Measurements from ENCODE around the gene PI4KA.

The PI4KA gene

GRCh38 chr22:20816559-20816958, 42.1 kb downstream of the PI4KA start:
- DNase-seq (ENCODE audit: low read depth): no peak

DNA sequence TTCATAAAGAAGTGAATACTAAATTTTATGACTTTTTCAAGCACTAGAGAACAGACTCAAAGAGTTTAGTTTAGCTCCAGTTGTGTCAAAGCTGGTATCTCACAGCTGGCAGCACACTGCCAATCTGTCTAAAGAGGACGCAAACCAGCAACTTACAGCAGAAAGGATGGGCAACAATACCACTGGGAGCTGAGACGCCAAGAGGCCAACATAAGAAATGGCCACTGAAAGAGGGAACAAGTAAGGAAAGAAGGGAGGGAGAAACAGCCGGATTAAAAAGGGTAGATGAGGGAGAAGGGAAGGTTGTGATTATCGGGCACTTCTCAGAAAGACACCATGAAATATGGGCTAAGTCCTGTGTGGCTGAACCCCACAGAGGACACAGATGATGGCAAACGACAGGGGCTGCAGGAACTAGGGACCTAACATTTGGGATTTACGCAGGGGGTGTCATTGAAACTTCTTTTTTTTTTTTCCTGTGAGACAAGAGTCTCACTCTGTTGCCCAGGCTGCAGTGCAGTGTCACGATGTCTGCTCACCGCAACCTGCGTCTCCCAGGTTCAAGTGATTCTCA, 43.0 kb downstream of the PI4KA start:
- DNase-seq (ENCODE audit: low read depth): no peak

GRCh38 chr22:20814221-20814808, 44.3 kb downstream of the PI4KA start:
- no peak for DNase-seq (ENCODE audit: low read depth)

DNA sequence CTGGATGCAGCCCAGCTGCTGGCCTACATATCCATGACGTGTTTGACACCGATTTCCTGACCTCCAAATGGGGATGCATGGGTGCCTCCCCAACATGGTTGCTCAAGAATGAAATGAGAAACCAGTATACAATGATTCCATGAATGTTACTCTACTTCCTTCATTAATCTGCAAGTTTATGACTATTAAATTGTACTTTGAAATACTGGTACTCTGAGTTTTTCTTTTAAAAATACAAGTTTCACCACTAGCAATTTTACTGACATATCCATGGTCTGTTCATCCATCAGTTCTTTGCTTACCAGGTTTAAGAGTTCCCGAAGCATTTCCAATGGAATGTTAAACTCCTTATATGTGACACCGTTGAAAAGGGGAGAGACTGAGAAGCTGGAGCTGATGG, 45.6 kb downstream of the PI4KA start:
- DNase-seq (ENCODE audit: low read depth): no peak

DNA sequence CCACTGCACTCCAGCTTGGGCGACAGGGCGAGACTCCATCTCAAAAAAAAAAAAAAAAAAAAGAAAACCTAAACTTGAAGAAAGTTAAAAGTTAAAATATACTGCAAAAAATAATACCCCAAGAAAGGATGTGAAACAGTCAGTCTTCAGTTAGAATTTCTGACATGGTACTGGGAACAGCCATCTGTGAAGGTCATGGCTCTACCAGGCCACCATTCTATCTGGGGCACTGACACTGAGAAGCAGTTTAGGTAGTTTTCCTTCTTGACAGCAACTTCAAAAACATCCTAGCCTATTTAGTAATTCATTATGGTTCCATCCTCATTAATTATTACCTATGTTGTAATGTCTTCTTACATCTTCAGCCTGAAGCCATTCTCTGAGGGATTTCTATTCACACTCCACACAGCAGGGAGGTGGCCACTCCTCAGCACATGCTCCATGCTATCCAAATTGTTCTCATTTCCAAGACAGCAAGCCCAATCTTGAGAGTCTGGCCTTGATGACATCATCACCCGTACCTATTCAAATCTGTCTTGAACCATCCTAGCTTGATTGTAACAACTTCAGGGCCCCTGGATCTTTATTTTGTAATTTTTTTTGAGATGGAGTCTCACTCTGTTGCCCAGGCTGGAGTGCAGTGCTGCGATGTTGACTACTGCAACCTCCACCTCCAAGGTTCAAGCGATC, 46.5 kb downstream of the PI4KA start:
- DNase-seq (ENCODE audit: low read depth): no peak

DNA sequence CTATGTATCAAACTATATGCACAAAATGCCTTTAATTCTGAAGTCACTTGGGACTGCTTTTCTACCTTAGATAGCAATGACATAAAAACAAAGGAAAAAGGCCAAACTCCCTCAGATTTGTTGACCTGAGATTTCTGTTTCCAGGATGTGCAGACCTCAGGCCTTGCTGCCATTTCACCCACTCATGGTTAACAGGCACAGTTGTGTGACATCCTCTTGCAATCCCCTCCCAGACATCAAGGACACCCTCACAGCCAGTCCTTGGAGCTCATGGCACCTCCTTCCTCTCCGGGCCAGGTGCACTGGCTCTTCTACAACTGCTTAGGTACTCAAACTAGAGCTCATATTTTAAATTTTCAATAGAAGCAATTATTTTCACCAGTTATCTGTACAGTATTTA, 47.4 kb downstream of the PI4KA start:
- no peak for DNase-seq (ENCODE audit: low read depth)

GRCh38 chr22:20810645-20811044, 48.0 kb downstream of the PI4KA start:
- no peak for DNase-seq (ENCODE audit: low read depth)

GRCh38 chr22:20809538-20810185, 48.9 kb downstream of the PI4KA start:
- no peak for DNase-seq (ENCODE audit: low read depth)

DNA sequence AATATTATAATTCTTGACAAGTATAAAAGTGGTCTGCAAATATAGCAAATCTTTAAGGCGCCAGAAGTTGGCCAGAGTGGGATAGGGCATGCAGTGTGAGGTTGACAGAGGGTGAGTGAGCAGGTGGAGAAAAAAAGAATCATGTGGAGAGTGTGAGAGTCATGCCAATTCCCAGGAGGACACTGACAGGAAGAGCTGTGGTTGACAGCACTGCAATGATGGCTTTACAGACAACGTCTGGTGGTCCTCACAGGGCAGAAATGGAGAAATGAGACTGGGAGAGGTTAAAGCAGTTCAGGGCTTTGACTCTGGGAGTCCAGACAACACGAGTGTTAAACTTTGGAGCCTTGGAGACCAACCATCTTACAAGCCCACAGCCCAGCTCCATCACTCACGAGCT, 49.8 kb downstream of the PI4KA start:
- no peak for DNase-seq (ENCODE audit: low read depth)

GRCh38 chr22:20807315-20807752, 51.3 kb downstream of the PI4KA start:
- DNase-seq (ENCODE audit: low read depth): peak; percentile 97

DNA sequence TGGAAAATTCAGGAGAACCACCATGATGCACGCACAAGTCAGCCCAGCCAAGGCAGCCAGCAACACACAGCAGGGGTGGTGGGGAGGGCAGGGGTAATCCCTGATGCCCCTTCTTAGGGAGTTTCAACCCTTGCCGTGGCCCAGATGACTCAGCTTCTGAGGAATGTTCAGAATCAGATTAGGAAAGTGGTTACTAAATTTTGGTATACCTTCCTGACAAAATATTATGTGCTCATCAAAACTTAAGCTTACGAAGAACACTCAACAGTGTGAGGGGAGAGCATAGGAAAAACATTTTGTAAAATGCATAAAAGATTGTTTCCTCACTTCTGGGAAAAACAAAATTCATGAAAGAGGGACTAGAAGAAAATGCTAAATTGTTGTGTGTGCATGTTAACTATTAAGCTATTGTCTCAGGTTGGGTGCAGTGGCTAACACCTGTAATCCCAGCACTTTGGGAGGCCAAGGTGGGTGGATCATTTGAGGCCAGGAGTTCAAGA, 52.6 kb downstream of the PI4KA start:
- DNase-seq (ENCODE audit: low read depth): peak; percentile 56

GRCh38 chr22:20804650-20805049, 54.0 kb downstream of the PI4KA start:
- no peak for DNase-seq (ENCODE audit: low read depth)

DNA sequence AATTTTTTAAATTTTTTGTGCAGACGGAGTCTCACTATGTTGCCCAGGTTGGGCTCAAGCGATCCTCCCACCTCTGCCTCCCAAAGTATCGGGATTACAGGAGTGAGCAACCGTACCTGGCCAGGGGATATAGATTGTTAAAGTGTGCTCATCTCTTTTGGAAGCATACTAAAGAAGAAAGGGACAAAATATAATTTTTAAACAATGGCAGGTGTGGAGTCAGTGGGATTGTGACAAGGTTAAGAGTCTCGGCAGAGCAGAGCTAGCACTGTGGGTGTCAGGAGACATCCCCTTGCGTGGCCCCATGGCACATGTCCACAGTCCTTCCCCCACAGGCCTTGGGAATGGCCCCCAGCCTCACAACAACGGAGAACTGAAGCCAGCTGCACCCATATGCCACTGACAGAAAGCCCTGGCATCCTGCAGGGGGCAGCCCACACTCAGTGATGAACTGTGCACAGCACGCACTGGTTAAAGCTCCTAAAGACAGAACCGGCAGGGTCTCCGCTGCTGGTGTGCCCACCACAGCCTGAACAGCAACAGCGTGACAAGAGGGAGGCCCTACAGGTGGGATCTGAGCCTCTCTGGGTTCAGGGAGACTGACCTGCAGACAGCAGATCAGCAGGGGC, 54.8 kb downstream of the PI4KA start:
- peak; percentile 45 for DNase-seq (ENCODE audit: low read depth)

DNA sequence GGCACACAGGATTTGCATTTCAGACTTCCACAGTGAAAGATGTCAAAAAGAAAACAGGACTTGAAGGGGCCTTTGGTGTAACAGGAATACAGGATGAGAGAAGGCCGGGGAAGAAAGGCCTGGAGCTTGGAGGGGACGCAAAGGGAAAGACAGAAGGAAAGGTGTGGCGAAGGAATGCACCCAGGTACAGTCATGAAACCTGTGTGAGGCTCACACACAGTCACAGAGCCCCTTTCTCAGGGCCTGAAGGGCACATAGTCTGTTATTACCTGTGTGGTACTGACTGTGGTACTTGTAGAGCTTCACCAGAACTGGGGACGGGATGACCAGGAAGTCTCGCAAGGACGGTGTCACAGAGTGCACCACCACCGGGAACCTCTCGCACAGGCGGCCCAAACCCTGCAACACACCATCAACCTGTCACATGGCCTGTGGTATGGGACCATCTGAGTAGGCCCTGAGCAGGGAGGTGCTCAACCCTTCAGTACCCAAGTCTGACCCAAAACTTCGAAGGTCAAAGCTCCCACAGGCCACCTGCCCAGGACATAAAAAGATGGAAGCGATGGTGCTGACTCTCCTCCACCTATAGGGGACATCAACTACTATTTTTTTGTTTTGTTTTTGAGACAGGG, 55.6 kb downstream of the PI4KA start:
- no peak for DNase-seq (ENCODE audit: low read depth)

GRCh38 chr22:20802452-20802851, 56.2 kb downstream of the PI4KA start:
- no peak for DNase-seq (ENCODE audit: low read depth)

GRCh38 chr22:20799449-20799848, 59.2 kb downstream of the PI4KA start:
- DNase-seq (ENCODE audit: low read depth): no peak

DNA sequence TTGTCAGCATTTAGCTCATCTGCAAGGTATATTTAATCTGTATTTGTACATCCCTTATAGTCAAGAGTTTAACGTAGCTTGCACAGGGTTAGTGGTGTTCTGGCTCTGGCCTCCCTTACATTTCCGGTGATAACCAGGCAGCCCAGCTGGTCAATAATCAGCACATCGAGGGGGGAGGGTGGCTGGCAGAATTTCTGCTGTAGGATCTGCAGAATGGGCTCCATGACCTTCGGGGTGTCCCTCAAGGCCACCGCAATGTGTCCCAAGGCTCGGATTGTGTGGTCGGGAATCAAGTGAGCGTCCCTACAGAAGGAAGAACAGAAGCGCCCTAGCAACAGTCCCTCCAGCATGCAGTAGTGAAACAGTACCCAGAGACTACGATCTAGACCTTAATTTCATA, 59.6 kb downstream of the PI4KA start:
- no peak for DNase-seq (ENCODE audit: low read depth)

DNA sequence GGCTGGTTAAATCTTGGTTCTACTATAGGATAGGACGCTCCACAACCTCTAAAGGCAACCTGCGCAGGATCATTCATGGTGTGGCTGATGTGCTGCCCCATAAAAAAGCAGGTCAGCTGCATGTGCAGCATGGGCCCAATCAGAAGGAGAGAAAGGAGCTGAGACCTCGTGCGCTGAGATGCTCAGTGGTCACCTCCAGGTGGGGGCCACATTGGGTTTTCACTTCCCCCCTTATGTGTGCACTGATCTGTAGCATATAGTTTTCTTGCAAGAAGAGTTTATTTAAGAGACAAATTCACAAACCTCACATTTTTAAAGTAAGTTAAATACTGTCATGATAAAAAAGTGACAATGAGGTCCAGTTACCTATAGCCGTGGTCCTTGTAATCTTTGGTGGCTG, 60.4 kb downstream of the PI4KA start:
- DNase-seq (ENCODE audit: low read depth): no peak

GRCh38 chr22:20796731-20797130, 61.9 kb downstream of the PI4KA start:
- no peak for DNase-seq (ENCODE audit: low read depth)

GRCh38 chr22:20794650-20795413, 63.8 kb downstream of the PI4KA start:
- DNase-seq (ENCODE audit: low read depth): no peak

Data from ELR (cell line).